Mesendoderm (in vitro differentiated cells): ENCODE data around the gene NAPSA.
"Not testable (repeated sequence)": the region's sequence is repeated elsewhere in the genome, so short reads cannot be mapped to it uniquely, and the experiment has no call there.

Source experiments
- DNase-seq: peaks from one replicate; pipeline ENCODE4 v3.0.0; 2013
- H2AK5ac ChIP-seq: 2 replicates; pipeline ENCODE4 v1.6.1; 2013; ENCODE audit warnings: low read length, inconsistent platforms
- H2BK120ac ChIP-seq: 2 replicates; pipeline ENCODE4 v1.6.1; 2013; ENCODE audit warnings: low read depth, mild to moderate bottlenecking, low read length, moderate library complexity, mixed read lengths
- H2BK15ac ChIP-seq: replicated peaks from 2 replicates; pipeline ENCODE4 v1.6.1; 2013; ENCODE audit warnings: low read depth, mild to moderate bottlenecking, moderate library complexity
- H2BK5ac ChIP-seq: 2 replicates; pipeline ENCODE4 v1.6.1; 2013; ENCODE audit warnings: low read length, inconsistent platforms
- H3K18ac ChIP-seq: 2 replicates; pipeline ENCODE4 v1.6.1; 2013; ENCODE audit warnings: mild to moderate bottlenecking, low read length, mixed read lengths
- H3K23ac ChIP-seq: one replicate; pipeline ENCODE4 v1.6.1; 2013; ENCODE audit warnings: low read length
- H3K27ac ChIP-seq: 2 replicates; pipeline ENCODE4 v1.5.1; 2013; ENCODE audit warnings: low read depth, mild to moderate bottlenecking, inconsistent platforms, low read length, moderate library complexity
- H3K27me3 ChIP-seq: 2 replicates; pipeline ENCODE4 v1.6.1; 2013; ENCODE audit warnings: low read length, control low read depth, mild to moderate bottlenecking, inconsistent platforms; ENCODE audit not compliant: insufficient read depth, poor library complexity
- H3K36me3 ChIP-seq: 2 replicates; pipeline ENCODE4 v1.6.1; 2013; ENCODE audit warnings: low read length, inconsistent platforms; ENCODE audit not compliant: control insufficient read depth, insufficient read depth
- H3K4ac ChIP-seq: one replicate; pipeline ENCODE4 v1.6.1; 2013; ENCODE audit warnings: low read depth, mild to moderate bottlenecking, low read length, moderate library complexity
- H3K4me1 ChIP-seq: 2 replicates; pipeline ENCODE4 v1.6.1; 2013; ENCODE audit warnings: low read depth, low read length, inconsistent platforms; ENCODE audit not compliant: control insufficient read depth
- H3K4me2 ChIP-seq: 2 replicates; pipeline ENCODE4 v1.6.1; 2013; ENCODE audit warnings: low read length
- H3K4me3 ChIP-seq: 2 replicates; pipeline ENCODE4 v1.5.1; 2013; ENCODE audit warnings: mild to moderate bottlenecking, low read length
- H3K56ac ChIP-seq: one replicate; pipeline ENCODE4 v1.6.1; 2013; ENCODE audit warnings: low read length
- H3K79me1 ChIP-seq: 2 replicates; pipeline ENCODE4 v1.6.1; 2013; ENCODE audit warnings: low read length, inconsistent platforms
- H3K79me2 ChIP-seq: 2 replicates; pipeline ENCODE4 v1.6.1; 2013; ENCODE audit warnings: mild to moderate bottlenecking, low read length; ENCODE audit not compliant: control insufficient read depth, insufficient read depth
- H3K9ac ChIP-seq: 2 replicates; pipeline ENCODE4 v1.6.1; 2013; ENCODE audit warnings: low read length, inconsistent platforms
- H4K5ac ChIP-seq: one replicate; pipeline ENCODE4 v1.6.1; 2013; ENCODE audit warnings: low read length
- H4K8ac ChIP-seq: one replicate; pipeline ENCODE4 v1.6.1; 2013; ENCODE audit warnings: low read depth, mild to moderate bottlenecking, control low read depth, low read length, moderate library complexity
- WGBS: extraction: QIAGEN DNeasy Blood & Tissue Kit; methylation state at CpG from one replicate; pipeline ENCODE4 v1.1.7; 2013; ENCODE audit warnings: low lambda C conversion rate, missing lambda C conversion rate; ENCODE audit not compliant: insufficient coverage; ENCODE audit errors: extremely low coverage; 5-methylcytosine and 5-hydroxymethylcytosine counted together

NAPSA gene

GRCh38 chr19:50399368-50399745, 33.9 kb upstream of the NAPSA start:
- no CpG with 5 or more reads among the region's 10 CpGs for WGBS
- H3K27ac ChIP-seq: no peak overlapping the region

GRCh38 chr19:50398675-50399367, 33.4 kb upstream of the NAPSA start:
- no CpG with 5 or more reads among the region's 13 CpGs for WGBS
- no peak overlapping the region for H2BK120ac ChIP-seq

More at GRCh38 chr19:50399368-50399745, 33.9 kb upstream of the NAPSA start:
- no peak overlapping the region for H4K8ac ChIP-seq
- H2BK120ac ChIP-seq: no peak overlapping the region
- H3K79me2 ChIP-seq: peaks cover 2% of the 10 kb centered on the region
- no peak overlapping the region for H2BK5ac ChIP-seq
- no peak overlapping the region for H3K56ac ChIP-seq
- no peak overlapping the region for H2BK15ac ChIP-seq
- H3K9ac ChIP-seq: no peak overlapping the region
- no peaks in the 10 kb centered on the region for H3K27me3 ChIP-seq
- H3K18ac ChIP-seq: no peak overlapping the region
- DNase-seq: no peak
- no peak overlapping the region for H3K4me2 ChIP-seq
- peaks cover 2% of the 10 kb centered on the region for H3K36me3 ChIP-seq
- no peaks in the 10 kb centered on the region for H3K4me1 ChIP-seq
- H4K5ac ChIP-seq: no peak overlapping the region
- no peaks in the 10 kb centered on the region for H3K79me1 ChIP-seq
- H3K4ac ChIP-seq: no peak overlapping the region
- no peak overlapping the region for H2AK5ac ChIP-seq
- no peak overlapping the region for H3K23ac ChIP-seq
- no peak overlapping the region for H3K4me3 ChIP-seq

DNA sequence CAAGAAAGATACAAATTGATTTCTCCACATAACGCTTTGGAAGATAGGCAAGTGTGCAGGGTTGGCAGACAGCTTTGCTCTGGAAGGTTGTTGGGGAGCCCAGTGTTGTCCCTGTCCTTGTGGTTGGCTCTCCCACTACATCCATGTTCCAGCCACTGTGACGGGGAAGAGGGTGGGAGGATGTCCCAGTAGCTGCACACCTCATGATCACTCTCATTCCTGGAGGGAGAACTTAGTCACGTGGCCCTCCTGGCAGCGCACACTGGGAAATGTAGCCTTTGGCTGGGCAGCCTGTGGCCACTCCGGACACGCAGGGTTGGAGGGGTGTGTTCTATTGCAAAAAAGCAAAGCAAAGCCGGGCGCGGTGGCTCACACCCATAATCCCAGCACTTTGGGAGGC, 28.6 kb upstream of the NAPSA start:
- WGBS: no CpG with 5 or more reads among the region's 9 CpGs
- no peak overlapping the region for H3K4ac ChIP-seq
- no peaks in the 10 kb centered on the region for H3K27me3 ChIP-seq

More at GRCh38 chr19:50398675-50399367, 33.4 kb upstream of the NAPSA start:
- H3K79me1 ChIP-seq: no peaks in the 10 kb centered on the region
- H3K18ac ChIP-seq: no peak overlapping the region
- H3K4ac ChIP-seq: no peak overlapping the region
- no peak overlapping the region for H3K9ac ChIP-seq
- no peak overlapping the region for H2BK15ac ChIP-seq
- H3K4me1 ChIP-seq: no peaks in the 10 kb centered on the region
- no peak overlapping the region for H3K23ac ChIP-seq
- H3K4me2 ChIP-seq: no peak overlapping the region
- H3K27me3 ChIP-seq: no peaks in the 10 kb centered on the region
- no peak overlapping the region for H3K27ac ChIP-seq
- H3K79me2 ChIP-seq: peaks cover 4% of the 10 kb centered on the region
- H3K56ac ChIP-seq: no peak overlapping the region
- no peak overlapping the region for H2BK5ac ChIP-seq
- no peak for DNase-seq
- no peak overlapping the region for H4K8ac ChIP-seq
- peaks cover 2% of the 10 kb centered on the region for H3K36me3 ChIP-seq
- H3K4me3 ChIP-seq: no peak overlapping the region
- no peak overlapping the region for H2AK5ac ChIP-seq
- no peak overlapping the region for H4K5ac ChIP-seq

DNA sequence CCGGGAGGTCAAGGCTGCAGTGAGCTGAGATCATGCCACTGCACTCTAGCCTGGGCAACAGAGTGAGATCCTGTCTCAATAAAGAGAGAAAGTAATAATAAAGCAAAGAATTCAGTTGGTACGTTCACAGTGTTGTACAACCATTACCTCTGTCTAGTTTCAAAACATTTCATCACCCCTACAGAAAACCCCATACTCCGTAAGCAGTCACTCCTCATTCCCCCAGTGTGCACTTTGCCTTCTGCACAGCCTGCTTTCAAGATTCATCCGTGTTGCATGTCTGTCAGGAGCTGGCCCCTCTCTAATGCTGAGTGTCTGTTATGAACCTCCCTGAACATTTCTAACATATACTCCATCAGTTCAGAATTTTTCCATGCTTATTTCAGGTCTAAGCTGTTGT, 28.1 kb upstream of the NAPSA start:
- H3K79me1 ChIP-seq: peaks cover 5% of the 10 kb centered on the region
- H3K36me3 ChIP-seq: peaks cover 1% of the 10 kb centered on the region
- no peak overlapping the region for H4K8ac ChIP-seq
- H3K9ac ChIP-seq: no peak overlapping the region
- no peak overlapping the region for H3K4me2 ChIP-seq
- H3K27me3 ChIP-seq: no peaks in the 10 kb centered on the region
- H3K79me2 ChIP-seq: peaks cover 10% of the 10 kb centered on the region
- no peak overlapping the region for H2BK15ac ChIP-seq
- H4K5ac ChIP-seq: no peak overlapping the region
- H3K27ac ChIP-seq: no peak overlapping the region
- no peak overlapping the region for H3K4me3 ChIP-seq
- no peak overlapping the region for H2AK5ac ChIP-seq
- H3K4me1 ChIP-seq: no peaks in the 10 kb centered on the region
- H3K18ac ChIP-seq: no peak overlapping the region
- no CpG with 5 or more reads among the region's 4 CpGs for WGBS
- H2BK5ac ChIP-seq: no peak overlapping the region
- no peak overlapping the region for H3K4ac ChIP-seq
- H3K23ac ChIP-seq: no peak overlapping the region
- no peak overlapping the region for H2BK120ac ChIP-seq
- DNase-seq: no peak
- H3K56ac ChIP-seq: no peak overlapping the region

More for the DNA sequence above, 28.6 kb upstream of the NAPSA start:
- Histone ChIP-seq H2BK15ac (no peak overlapping the region), H3K27ac (no peak overlapping the region), H3K79me2 (peaks cover 10% of the 10 kb centered on the region), H4K5ac (no peak overlapping the region), H3K4me2 (no peak overlapping the region), H3K56ac (no peak overlapping the region), H3K4me3 (no peak overlapping the region), H3K18ac (no peak overlapping the region), H3K36me3 (peaks cover 1% of the 10 kb centered on the region), H2BK5ac (no peak overlapping the region), H3K9ac (no peak overlapping the region), H2BK120ac (no peak overlapping the region), H3K79me1 (peaks cover 5% of the 10 kb centered on the region), H3K23ac (no peak overlapping the region), H3K4me1 (no peaks in the 10 kb centered on the region), H4K8ac (no peak overlapping the region), H2AK5ac (no peak overlapping the region)
- DNase-seq: no peak

DNA sequence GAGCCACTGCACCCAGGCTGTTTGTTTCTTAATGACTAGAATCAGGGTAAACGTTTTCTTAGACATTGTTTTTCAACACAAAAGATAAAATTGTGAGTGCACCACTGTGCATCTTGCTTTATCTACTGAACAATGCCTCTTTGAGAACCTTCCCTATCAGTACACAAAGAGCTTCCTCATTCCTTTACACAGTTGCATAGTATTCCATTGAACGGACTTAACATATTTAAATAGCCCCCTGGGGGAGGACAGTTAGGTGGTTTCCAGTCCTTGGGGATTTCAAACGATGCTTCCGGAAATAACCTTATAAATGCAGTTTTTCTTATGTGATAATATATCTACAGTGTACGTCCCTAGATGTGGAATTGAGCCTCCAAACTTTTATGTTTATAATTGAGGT, 27.3 kb upstream of the NAPSA start:
- no peak for DNase-seq
- no peak overlapping the region for H2BK120ac ChIP-seq
- H3K79me1 ChIP-seq: peaks cover 5% of the 10 kb centered on the region
- H2BK15ac ChIP-seq: no peak overlapping the region
- no peak overlapping the region for H3K4ac ChIP-seq
- no peaks in the 10 kb centered on the region for H3K27me3 ChIP-seq
- H2BK5ac ChIP-seq: no peak overlapping the region
- H2AK5ac ChIP-seq: no peak overlapping the region
- no peak overlapping the region for H4K5ac ChIP-seq
- H4K8ac ChIP-seq: no peak overlapping the region
- H3K4me1 ChIP-seq: no peaks in the 10 kb centered on the region
- H3K36me3 ChIP-seq: peaks cover 1% of the 10 kb centered on the region
- H3K4me3 ChIP-seq: no peak overlapping the region
- no peak overlapping the region for H3K56ac ChIP-seq
- no peak overlapping the region for H3K23ac ChIP-seq
- H3K18ac ChIP-seq: no peak overlapping the region
- WGBS: no CpG with 5 or more reads among the region's 5 CpGs
- H3K27ac ChIP-seq: no peak overlapping the region
- H3K9ac ChIP-seq: no peak overlapping the region
- H3K79me2 ChIP-seq: peaks cover 12% of the 10 kb centered on the region
- no peak overlapping the region for H3K4me2 ChIP-seq

- not testable (repeated sequence) for H3K4me1 ChIP-seq, H4K8ac ChIP-seq, H3K23ac ChIP-seq, H3K56ac ChIP-seq, H3K4ac ChIP-seq, H2BK120ac ChIP-seq, H3K9ac ChIP-seq, H2BK5ac ChIP-seq, H3K4me3 ChIP-seq, H2BK15ac ChIP-seq, H4K5ac ChIP-seq, H3K27me3 ChIP-seq, H3K18ac ChIP-seq, H3K36me3 ChIP-seq, H2AK5ac ChIP-seq, DNase-seq, H3K4me2 ChIP-seq, H3K27ac ChIP-seq
- Histone ChIP-seq H3K79me2 (peaks cover 23% of the 10 kb centered on the region), H3K79me1 (peaks cover 12% of the 10 kb centered on the region)
- no CpG with 5 or more reads among the region's 23 CpGs for WGBS
Measured at GRCh38 chr19:50390952-50391351, 25.5 kb upstream of the NAPSA start.
